SK-N-SH (cell line): Measurements from ENCODE around the gene SRXN1. TPM values are rescaled to one million over a fixed set of nuclear protein-coding genes. Genes with fewer than 3 reads are reported as not detected.
A peak's percentile ranks its signal among the peaks of the same experiment; 100 is the strongest.

Source experiments
- CTCF ChIA-PET: fragments of 300-600, 350-600 bp; formaldehyde crosslinking; extraction: SDS; loops from one replicate; lab custom pipeline; 2021; lab: Yijun Ruan, JAX
- POLR2A ChIA-PET: fragments of 350-600 bp; sonication (Branson Sonifier 250); formaldehyde crosslinking; extraction: SDS; loops from one replicate; lab custom pipeline; 2020; ENCODE audit warnings: antibody characterized with exemption, inconsistent platforms; lab: Yijun Ruan, JAX
- DNase-seq: peaks from one replicate; pipeline ENCODE4 v3.0.0; 2012
- H2AFZ ChIP-seq: fragments of 200-600 bp; sonication (generic); 2 replicates; pipeline ENCODE4 v1.8.1; 2016; ENCODE audit warnings: antibody characterized with exemption, mild to moderate bottlenecking, low read depth
- H3F3A ChIP-seq: fragments of 200-600 bp; sonication (generic); replicated peaks from 2 replicates; pipeline ENCODE3; 2016; ENCODE audit warnings: antibody characterized with exemption, mild to moderate bottlenecking; ENCODE audit not compliant: insufficient read depth
- H3K27ac ChIP-seq, 2 experiments: fragments of 200-500 bp in 1 of 2; fragments of 200-600 bp in 1 of 2; sonication (Bioruptor generic) in 1 of 2; sonication (generic), shearing (Covaris generic) in 1 of 2; 2 replicates each; pipeline versions ENCODE4 v1.5.1 to v1.6.1; 2014 to 2016; ENCODE audit warnings: low read depth in 2 of 2, inconsistent platforms in 1 of 2, low read length in 1 of 2, mild to moderate bottlenecking in 1 of 2, mixed read lengths in 1 of 2
- H3K27me3 ChIP-seq: fragments of 200-600 bp; sonication (generic), shearing (Covaris generic); 2 replicates; pipeline ENCODE4 v1.6.1; 2016; ENCODE audit warnings: mixed run types; ENCODE audit not compliant: insufficient read depth
- H3K36me3 ChIP-seq, 2 experiments: fragments of 200-500 bp in 1 of 2; fragments of 200-600 bp in 1 of 2; sonication (Bioruptor generic) in 1 of 2; sonication (generic) in 1 of 2; replicated peaks in 1 of 2; 2 replicates each; pipeline versions ENCODE3 to v1.5.1; 2014 to 2016; ENCODE audit warnings: low read length in 1 of 2, mild to moderate bottlenecking in 1 of 2; ENCODE audit not compliant: insufficient read depth in 2 of 2, control insufficient read depth in 1 of 2
- H3K4me1 ChIP-seq, 2 experiments: fragments of 200-500 bp in 1 of 2; fragments of 200-600 bp in 1 of 2; sonication (Bioruptor generic) in 1 of 2; sonication (generic), shearing (Covaris generic) in 1 of 2; 2 replicates each; pipeline versions ENCODE4 v1.5.1 to v1.6.1; 2014 to 2016; ENCODE audit warnings: low read depth in 1 of 2, low read length in 1 of 2, mixed run types in 1 of 2; ENCODE audit not compliant: insufficient read depth in 2 of 2, control insufficient read depth in 1 of 2
- H3K4me2 ChIP-seq: fragments of 200-600 bp; sonication (generic), shearing (Covaris generic); 2 replicates; pipeline ENCODE4 v1.6.1; 2017; ENCODE audit warnings: mixed run types
- H3K4me3 ChIP-seq, 2 experiments: fragments of 200-500 bp in 1 of 2; fragments of 200-600 bp in 1 of 2; sonication (Bioruptor generic) in 1 of 2; sonication (generic), shearing (Covaris generic) in 1 of 2; 2 replicates each; pipeline versions ENCODE4 v1.5.1 to v1.8.1; 2014 to 2016; ENCODE audit warnings: low read depth in 2 of 2, inconsistent platforms in 1 of 2, low read length in 1 of 2, mild to moderate bottlenecking in 1 of 2, mixed read lengths in 1 of 2, moderate library complexity in 1 of 2
- H3K79me2 ChIP-seq: fragments of 200-600 bp; sonication (generic); 2 replicates; pipeline ENCODE4 v1.8.1; 2017; ENCODE audit warnings: mild to moderate bottlenecking; ENCODE audit not compliant: insufficient read depth
- H3K9ac ChIP-seq: fragments of 200-600 bp; sonication (generic); 2 replicates; pipeline ENCODE4 v1.6.1; 2017; ENCODE audit warnings: mixed run types
- H3K9me2 ChIP-seq: fragments of 200-600 bp; sonication (generic); 2 replicates; pipeline ENCODE4 v1.6.1; 2017; ENCODE audit warnings: mixed run types
- H3K9me3 ChIP-seq: fragments of 200-600 bp; sonication (generic); 2 replicates; pipeline ENCODE4 v1.6.1; 2017; ENCODE audit warnings: mixed run types, mild to moderate bottlenecking, moderate library complexity
- H4K20me1 ChIP-seq: fragments of 200-600 bp; sonication (generic); 2 replicates; pipeline ENCODE4 v1.6.1; 2017; ENCODE audit warnings: mild to moderate bottlenecking, mixed run types; ENCODE audit not compliant: insufficient read depth
- CHD2 ChIP-seq: fragments of 150-350 bp; IDR thresholded peaks from 2 replicates; pipeline ENCODE4 v1.6.1; 2018; ENCODE audit warnings: low read length; ENCODE audit not compliant: partially characterized antibody
- ELF1 ChIP-seq: IDR thresholded peaks from 2 replicates; pipeline ENCODE4 v1.4.0; 2012
- EZH2phosphoT487 ChIP-seq: fragments of 200-600 bp; sonication (generic); IDR thresholded peaks from 2 replicates; pipeline ENCODE4 v1.6.1; 2017; ENCODE audit warnings: low read depth, mixed run types, mild to moderate bottlenecking, antibody characterized with exemption, moderate library complexity, borderline replicate concordance
- FOXM1 ChIP-seq: IDR thresholded peaks from 2 replicates; pipeline ENCODE4 v1.4.0; 2012; ENCODE audit warnings: low read depth, mild to moderate bottlenecking
- GATA2 ChIP-seq: sonication (generic); formaldehyde crosslinking; IDR thresholded peaks from 2 replicates; pipeline ENCODE4 v1.5.0; 2020; ENCODE audit warnings: mild to moderate bottlenecking, missing genetic modification reagents
- IRF3 ChIP-seq: fragments of 150-350 bp; IDR thresholded peaks from 2 replicates; pipeline ENCODE4 v1.6.1; 2016; ENCODE audit warnings: mild to moderate bottlenecking, low read depth, low read length
- JUND ChIP-seq: IDR thresholded peaks from 2 replicates; pipeline ENCODE4 v1.4.0; 2012
- MAX ChIP-seq: IDR thresholded peaks from 2 replicates; pipeline ENCODE4 v1.4.0; 2012; ENCODE audit warnings: low read depth
- NFIC ChIP-seq: IDR thresholded peaks from 2 replicates; pipeline ENCODE4 v1.4.0; 2012; ENCODE audit warnings: borderline replicate concordance
- NRF1 ChIP-seq: IDR thresholded peaks from 2 replicates; pipeline ENCODE4 v1.6.1; 2012; ENCODE audit warnings: low read depth, mild to moderate bottlenecking, low read length
- PBX3 ChIP-seq: IDR thresholded peaks from 2 replicates; pipeline ENCODE4; 2012
- RXRA ChIP-seq: IDR thresholded peaks from 2 replicates; pipeline ENCODE4 v1.4.0; 2012; ENCODE audit warnings: low read depth, mild to moderate bottlenecking, borderline replicate concordance
- SIN3A ChIP-seq: IDR thresholded peaks from 2 replicates; pipeline ENCODE4 v1.6.1; 2012; ENCODE audit warnings: low read depth, mild to moderate bottlenecking, low read length, moderate library complexity, borderline replicate concordance
- SMC3 ChIP-seq: IDR thresholded peaks from 2 replicates; pipeline ENCODE4 v1.6.1; 2012; ENCODE audit warnings: low read depth, low read length, improper control_type of control experiment
- WGBS: methylation state at CpG from one replicate; pipeline ENCODE4 v1.1.6; 2017; ENCODE audit warnings: low lambda C conversion rate; 5-methylcytosine and 5-hydroxymethylcytosine counted together
- polyA plus RNA-seq, 3 experiments: library from polyadenylated mRNA; depleted of rRNA; stranded (reverse); fragments of >200 nt; gene quantifications; 2 replicates each; pipeline ENCODE4 v1.2.3, GENCODE V29; 2012

SRXN1 gene
- polyA plus RNA-seq, 1 of the 3 experiments (the other 2 are of a cell fraction) = 26.2 TPM

GRCh38 chr20:610130-611046 lies 42.6 kb downstream of the SRXN1 start, which contains the start of gene TCF15:
Gene TCF15, minus strand, starts transcription at chr20:610309. Its CDS starts 72 bp downstream, at chr20:610237.
- Histone ChIP-seq H3K27ac (no peak within 1 kb of the TSS; a peak in 1 of 4 replicates), H3K36me3 (no peaks in the 10 kb centered on the region), H3F3A (no peaks in the 10 kb centered on the region), H4K20me1 (no peaks in the 10 kb centered on the region), H3K9ac (no peak within 1 kb of the TSS), H3K4me2 (no peak within 1 kb of the TSS), H2AFZ (peak within 1 kb of the TSS; percentile 35; the same call in 1 of the 2 replicates), H3K79me2 (no peaks in the 10 kb centered on the region), H3K27me3 (peaks cover 39% of the 10 kb centered on the region), H3K4me1 (peaks cover 0 to 11% of the 10 kb centered on the region in 2 experiments; a peak in 1 of 4 replicates), H3K9me2 (no peaks in the 10 kb centered on the region), H3K4me3 (peak within 1 kb of the TSS in 1 of 2 experiments; percentile 39; a peak in 2 of 4 replicates), H3K9me3 (no peaks in the 10 kb centered on the region)
- TF ChIP-seq SMC3 (no peak), GATA2 (CRISPR knock-in tag) (no peak), IRF3 (peak; percentile 41; the same call in 1 of the 2 replicates), RXRA (no peak), JUND (no peak), CHD2 (peak; percentile 58), FOXM1 (no peak)
- peak; percentile 100 for DNase-seq
- WGBS = 35% methylated on average over 35 of the region's 84 CpGs
- POLR2A ChIA-PET = no interaction called here
- CTCF ChIA-PET = interaction anchor here (0.9 to 1.5 kb wide), 4 partner anchors 9 to 129 kb away, joined by 3 to 8 read pairs (median 5); no protein-coding TSS in a partner anchor

GRCh38 chr20:609371-609964 lies 43.5 kb downstream of the SRXN1 start:
- 55% methylated on average over 33 of the region's 54 CpGs for WGBS
- DNase-seq = peak; percentile 75
- TF ChIP-seq ELF1 (no peak), SIN3A (no peak), CHD2 (no peak), NFIC (no peak), JUND (no peak), IRF3 (no peak), PBX3 (no peak), MAX (no peak), FOXM1 (no peak), NRF1 (no peak), EZH2phosphoT487 (no peak)
- peaks cover 0 to 11% of the 10 kb centered on the region in 2 experiments; a peak in 1 of 4 replicates for H3K4me1 ChIP-seq
- H4K20me1 ChIP-seq = no peaks in the 10 kb centered on the region
- no peaks in the 10 kb centered on the region for H3K79me2 ChIP-seq
- no peak overlapping the region for H3K4me2 ChIP-seq
- ChIA-PET CTCF (interaction anchor here (0.7 to 3.9 kb wide), 3 partner anchors 36 to 130 kb away, joined by 4 to 12 read pairs (median 6); no protein-coding TSS in a partner anchor), POLR2A (no interaction called here)
- H3K27ac ChIP-seq = no peak overlapping the region
- H3K27me3 ChIP-seq = peaks cover 39% of the 10 kb centered on the region
- H3K4me3 ChIP-seq = peak overlapping the region in 1 of 2 experiments; percentile 39; a peak in 2 of 4 replicates
- H3K9me2 ChIP-seq = no peaks in the 10 kb centered on the region
- no peak overlapping the region for H3K9ac ChIP-seq
- H2AFZ ChIP-seq = no peak overlapping the region
- no peaks in the 10 kb centered on the region for H3K9me3 ChIP-seq
- no peaks in the 10 kb centered on the region for H3K36me3 ChIP-seq
- no peaks in the 10 kb centered on the region for H3F3A ChIP-seq
